Upper lobe of left lung (tissue), 6 donors: Measurements from ENCODE around the gene THAP4. TPM values are rescaled to one million over a fixed set of nuclear protein-coding genes. Genes with fewer than 3 reads are reported as not detected.

Source experiments
- ATAC-seq, 2 donors: fragments of 200-7000 bp; cut with Tn5 transposase; one replicate each; pipeline ENCODE4 v1.9.1; 2022; ENCODE audit warnings: mild to moderate bottlenecking in 2 of 2, moderate library complexity in 2 of 2; ENCODE audit not compliant: low FRiP score in 2 of 2
- DNase-seq, 2 donors: peaks; one replicate each; pipeline ENCODE4 v3.0.0-alpha.2; 2019 to 2020
- H3K27ac ChIP-seq, 4 donors: fragments of 200-600 bp; sonication (generic); one replicate each; pipeline ENCODE4 v1.5.1; 2016 to 2019
- H3K27me3 ChIP-seq, 4 donors: fragments of 200-600 bp; sonication (generic); one replicate each; pipeline ENCODE4 v1.5.1; 2017 to 2019
- H3K36me3 ChIP-seq, 4 donors: fragments of 200-600 bp; sonication (generic); one replicate each; pipeline ENCODE4 v1.5.1; 2016 to 2019
- H3K4me1 ChIP-seq, 4 donors: fragments of 200-600 bp; sonication (generic); one replicate each; pipeline ENCODE4 v1.5.1; 2018 to 2019
- H3K4me3 ChIP-seq, 4 donors: fragments of 200-600 bp; sonication (generic); one replicate each; pipeline ENCODE4 v1.5.1; 2017 to 2019; ENCODE audit warnings: mild to moderate bottlenecking in 2 of 4, moderate library complexity in 1 of 4
- H3K9me3 ChIP-seq, 4 donors: fragments of 200-600 bp; sonication (generic); one replicate each; pipeline ENCODE4 v1.5.1; 2018 to 2019
- EP300 ChIP-seq, 4 donors: sonication (generic); formaldehyde crosslinking; IDR thresholded peaks; one replicate each; pipeline ENCODE4 v1.5.1; 2017; ENCODE audit warnings: antibody characterized with exemption in 4 of 4, control low read depth in 2 of 4
- POLR2A ChIP-seq, 4 donors: fragments of 450-650 bp; IDR thresholded peaks; one replicate each; pipeline ENCODE4 v1.5.1; 2016 to 2017; ENCODE audit warnings: antibody characterized with exemption in 4 of 4, mild to moderate bottlenecking in 2 of 4
- POLR2AphosphoS5 ChIP-seq, 2 donors: sonication (generic); formaldehyde crosslinking; IDR thresholded peaks; one replicate each; pipeline ENCODE4 v1.5.1; 2017; ENCODE audit warnings: antibody characterized with exemption in 2 of 2
- WGBS, 2 donors: methylation state at CpG; one replicate each; pipeline ENCODE4 v1.1.5; 2017 to 2018; 5-methylcytosine and 5-hydroxymethylcytosine counted together
- total RNA-seq, 6 donors: library from RNA; depleted of rRNA in 4 of 6; stranded (reverse); fragments of >200 nt in 4 of 6; gene quantifications; one replicate each; pipeline versions ENCODE4 v1.1.0 to v1.2.1, GENCODE V29; 2016 to 2021
- TF ChIP-seq, protein P1 (sequence below), 6 experiments: fragments of 450-650 bp in 4 of 6; fragments of 200-600 bp in 2 of 6; sonication (generic) in 2 of 6; IDR thresholded peaks; one replicate each; pipeline ENCODE4 v1.5.1; 2016 to 2019; ENCODE audit warnings: antibody characterized with exemption in 6 of 6
- donor health status: DM: no; HTN: no; CAD: no; lungs with moderate emphysema.
- donor health status: DM: no; HTN: yes; CAD: no; lungs with severe emphysema.

THAP4 gene
- total RNA-seq, 6 donors from 2014 or later, result 36.6 to 85.9 (median 48.1) TPM

- no peaks in the 10 kb centered on the region for H3K27me3 ChIP-seq
- no peak overlapping the region for H3K4me3 ChIP-seq
- no peaks in the 10 kb centered on the region for H3K4me1 ChIP-seq
- H3K27ac ChIP-seq, result no peak overlapping the region
- DNase-seq (peak in 1 of 2 donors; percentile 51), ATAC-seq (no peak)
- no peaks in the 10 kb centered on the region for H3K9me3 ChIP-seq
- TF ChIP-seq POLR2AphosphoS5 (IDR thresholded peaks at IDR 0.05) (no peak), EP300 (IDR thresholded peaks at IDR 0.05) (no peak), POLR2A (IDR thresholded peaks at IDR 0.05) (no peak)
- TF ChIP-seq, protein P1, sequence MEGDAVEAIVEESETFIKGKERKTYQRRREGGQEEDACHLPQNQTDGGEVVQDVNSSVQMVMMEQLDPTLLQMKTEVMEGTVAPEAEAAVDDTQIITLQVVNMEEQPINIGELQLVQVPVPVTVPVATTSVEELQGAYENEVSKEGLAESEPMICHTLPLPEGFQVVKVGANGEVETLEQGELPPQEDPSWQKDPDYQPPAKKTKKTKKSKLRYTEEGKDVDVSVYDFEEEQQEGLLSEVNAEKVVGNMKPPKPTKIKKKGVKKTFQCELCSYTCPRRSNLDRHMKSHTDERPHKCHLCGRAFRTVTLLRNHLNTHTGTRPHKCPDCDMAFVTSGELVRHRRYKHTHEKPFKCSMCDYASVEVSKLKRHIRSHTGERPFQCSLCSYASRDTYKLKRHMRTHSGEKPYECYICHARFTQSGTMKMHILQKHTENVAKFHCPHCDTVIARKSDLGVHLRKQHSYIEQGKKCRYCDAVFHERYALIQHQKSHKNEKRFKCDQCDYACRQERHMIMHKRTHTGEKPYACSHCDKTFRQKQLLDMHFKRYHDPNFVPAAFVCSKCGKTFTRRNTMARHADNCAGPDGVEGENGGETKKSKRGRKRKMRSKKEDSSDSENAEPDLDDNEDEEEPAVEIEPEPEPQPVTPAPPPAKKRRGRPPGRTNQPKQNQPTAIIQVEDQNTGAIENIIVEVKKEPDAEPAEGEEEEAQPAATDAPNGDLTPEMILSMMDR (IDR thresholded peaks at IDR 0.05), result no peak
- H3K36me3 ChIP-seq, result peaks cover 11 to 78% (median 64%) of the 10 kb centered on the region in 4 donors
- 80 to 89% methylated on average over 21 of the region's 21 CpGs for WGBS, 2 donors
Measured at GRCh38 chr2:241673797-241674725, 37.1 kb upstream of the THAP4 start.

- Histone ChIP-seq H3K27ac (no peak overlapping the region), H3K36me3 (peaks cover 18 to 78% (median 68%) of the 10 kb centered on the region in 4 donors)
Measured at GRCh38 chr2:241673189-241673663, 36.3 kb upstream of the THAP4 start.

GRCh38 chr2:241672243-241673188, 35.6 kb upstream of the THAP4 start:
- ATAC-seq (no peak), DNase-seq (peak in 1 of 2 donors; percentile 73)
- Histone ChIP-seq H3K27me3 (no peaks in the 10 kb centered on the region), H3K36me3 (peaks cover 23 to 78% (median 68%) of the 10 kb centered on the region in 4 donors), H3K4me1 (no peaks in the 10 kb centered on the region), H3K4me3 (no peak overlapping the region), H3K27ac (no peak overlapping the region), H3K9me3 (no peaks in the 10 kb centered on the region)
- TF ChIP-seq EP300 (IDR thresholded peaks at IDR 0.05), result no peak
- TF ChIP-seq POLR2A (IDR thresholded peaks at IDR 0.05), result no peak
- TF ChIP-seq, protein P1 (IDR thresholded peaks at IDR 0.05), result no peak
- TF ChIP-seq POLR2AphosphoS5 (IDR thresholded peaks at IDR 0.05), result no peak
- 91 to 96% methylated on average over 27 to 42 of the region's 42 CpGs for WGBS, 2 donors

More at GRCh38 chr2:241673189-241673663, 36.3 kb upstream of the THAP4 start:
- TF ChIP-seq POLR2AphosphoS5 (IDR thresholded peaks at IDR 0.05) (no peak), EP300 (IDR thresholded peaks at IDR 0.05) (no peak), POLR2A (IDR thresholded peaks at IDR 0.05) (no peak)
- TF ChIP-seq, protein P1 (IDR thresholded peaks at IDR 0.05), result no peak
- Histone ChIP-seq H3K4me3 (no peak overlapping the region), H3K27me3 (no peaks in the 10 kb centered on the region), H3K9me3 (no peaks in the 10 kb centered on the region), H3K4me1 (no peaks in the 10 kb centered on the region)
- 88 to 91% methylated on average over 18 of the region's 18 CpGs for WGBS, 2 donors
- ATAC-seq, result no peak
- DNase-seq, result peak in 1 of 2 donors; percentile 42

- peaks cover 17 to 81% (median 69%) of the 10 kb centered on the region in 4 donors for H3K36me3 ChIP-seq
- H3K9me3 ChIP-seq, result no peaks in the 10 kb centered on the region
- no peak overlapping the region for H3K27ac ChIP-seq
- WGBS, 2 donors, result 90 to 94% methylated on average over 14 to 31 of the region's 31 CpGs
- H3K4me1 ChIP-seq, result no peaks in the 10 kb centered on the region
- no peak for TF ChIP-seq POLR2A (IDR thresholded peaks at IDR 0.05)
- TF ChIP-seq EP300 (IDR thresholded peaks at IDR 0.05), result no peak
- TF ChIP-seq, protein P1 (IDR thresholded peaks at IDR 0.05), result no peak
- no peak for TF ChIP-seq POLR2AphosphoS5 (IDR thresholded peaks at IDR 0.05)
- H3K27me3 ChIP-seq, result no peaks in the 10 kb centered on the region
- ATAC-seq (no peak), DNase-seq (peak in 1 of 2 donors; percentile 69)
- H3K4me3 ChIP-seq, result no peak overlapping the region
Measured at GRCh38 chr2:241671457-241672240, 34.7 kb upstream of the THAP4 start.
